GM19372 (cell line): ENCODE results near the gene MFSD2B.
"Not testable (repeated sequence)": the region's sequence is repeated elsewhere in the genome, so short reads cannot be mapped to it uniquely, and the experiment has no call there.

Experiments
- ATAC-seq: cut with Tn5 transposase; IDR thresholded peaks from one replicate; pipeline ENCODE4 v1.9.1; 2021; ENCODE audit warnings: mild to moderate bottlenecking, low read depth, moderate library complexity; ENCODE audit not compliant: unreplicated experiment

The MFSD2B gene, protein sequence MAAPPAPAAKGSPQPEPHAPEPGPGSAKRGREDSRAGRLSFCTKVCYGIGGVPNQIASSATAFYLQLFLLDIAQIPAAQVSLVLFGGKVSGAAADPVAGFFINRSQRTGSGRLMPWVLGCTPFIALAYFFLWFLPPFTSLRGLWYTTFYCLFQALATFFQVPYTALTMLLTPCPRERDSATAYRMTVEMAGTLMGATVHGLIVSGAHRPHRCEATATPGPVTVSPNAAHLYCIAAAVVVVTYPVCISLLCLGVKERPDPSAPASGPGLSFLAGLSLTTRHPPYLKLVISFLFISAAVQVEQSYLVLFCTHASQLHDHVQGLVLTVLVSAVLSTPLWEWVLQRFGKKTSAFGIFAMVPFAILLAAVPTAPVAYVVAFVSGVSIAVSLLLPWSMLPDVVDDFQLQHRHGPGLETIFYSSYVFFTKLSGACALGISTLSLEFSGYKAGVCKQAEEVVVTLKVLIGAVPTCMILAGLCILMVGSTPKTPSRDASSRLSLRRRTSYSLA

DNA sequence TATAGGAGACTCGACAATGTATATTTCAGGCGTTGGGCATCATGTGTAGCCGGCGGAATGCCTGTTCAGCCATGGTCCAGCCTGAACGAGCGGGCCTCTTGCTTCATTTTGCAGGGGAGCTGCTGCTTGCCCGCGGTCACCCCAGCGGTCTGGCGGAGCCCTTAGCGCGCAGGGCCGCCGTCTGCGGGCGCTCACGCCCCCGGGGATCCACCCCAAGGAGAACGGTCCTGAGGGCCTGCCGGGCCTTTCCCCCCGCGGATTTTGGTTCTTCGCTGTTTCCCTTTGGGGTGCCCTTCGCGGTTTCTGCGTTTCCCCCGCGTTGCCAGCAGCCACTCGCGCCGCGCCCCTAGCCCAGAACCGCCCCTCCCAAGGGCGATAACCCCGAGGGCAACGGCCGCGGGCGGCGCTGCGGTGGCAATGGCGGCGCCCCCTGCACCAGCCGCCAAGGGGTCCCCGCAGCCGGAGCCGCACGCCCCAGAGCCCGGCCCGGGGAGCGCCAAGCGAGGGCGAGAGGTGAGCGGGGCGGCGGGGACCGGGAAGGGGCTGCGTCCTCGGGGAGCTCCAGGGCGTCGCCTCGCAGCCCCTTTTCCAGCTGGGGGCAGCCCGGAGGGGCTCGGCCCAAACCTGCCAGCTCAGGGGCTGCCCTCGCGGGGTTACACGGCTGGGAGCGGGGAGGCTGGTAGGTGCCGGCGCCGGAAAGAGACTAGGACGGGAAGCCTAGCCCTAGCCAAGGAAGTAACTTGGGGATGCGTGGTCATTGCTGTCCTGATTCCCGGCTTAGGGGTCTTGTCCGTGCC, at the start of gene MFSD2B:
Gene MFSD2B, plus strand, starts transcription at position 406 of the 797 bp plus-strand sequence. Its CDS starts 12 bp downstream, at position 418.
- no peak for ATAC-seq

DNA sequence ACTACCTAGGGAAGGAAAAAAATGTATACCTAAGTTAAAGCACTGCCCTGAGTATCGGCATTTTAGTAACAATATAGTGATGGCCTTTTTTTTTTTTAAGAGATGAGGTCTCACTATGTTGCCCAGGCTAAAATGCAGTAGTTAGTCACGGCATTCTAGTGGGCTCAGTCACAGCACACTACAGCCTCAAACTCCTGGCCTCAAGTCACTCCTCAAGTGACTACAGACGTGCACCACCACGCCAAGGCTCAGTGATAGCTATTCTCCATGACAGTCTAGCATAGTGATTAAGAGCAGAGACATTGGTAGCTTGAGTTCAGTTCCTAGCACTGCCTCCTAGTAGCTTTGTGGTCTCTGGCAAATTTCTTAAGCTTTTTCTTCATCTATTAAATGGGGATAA, 42.0 kb upstream of the MFSD2B start:
- no peak for ATAC-seq

DNA sequence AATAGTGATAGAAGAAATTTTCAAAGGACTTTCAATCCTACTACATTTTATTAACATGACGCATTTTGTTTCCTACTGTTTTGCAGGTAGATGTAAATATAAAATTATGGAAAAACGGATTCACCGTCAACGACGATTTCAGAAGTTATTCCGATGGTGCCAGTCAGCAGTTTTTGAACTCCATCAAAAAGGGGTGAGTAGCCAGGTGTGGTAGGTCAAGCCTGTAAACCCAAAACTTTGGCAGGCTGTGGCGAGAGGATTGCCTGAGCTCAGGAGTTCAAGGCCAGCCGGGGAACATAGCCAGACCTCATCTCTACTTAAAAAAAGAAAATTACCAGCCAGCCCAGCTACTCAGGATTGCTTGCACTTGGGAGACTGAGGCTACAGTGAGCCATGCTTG, 33.0 kb upstream of the MFSD2B start:
- no peak for ATAC-seq

DNA sequence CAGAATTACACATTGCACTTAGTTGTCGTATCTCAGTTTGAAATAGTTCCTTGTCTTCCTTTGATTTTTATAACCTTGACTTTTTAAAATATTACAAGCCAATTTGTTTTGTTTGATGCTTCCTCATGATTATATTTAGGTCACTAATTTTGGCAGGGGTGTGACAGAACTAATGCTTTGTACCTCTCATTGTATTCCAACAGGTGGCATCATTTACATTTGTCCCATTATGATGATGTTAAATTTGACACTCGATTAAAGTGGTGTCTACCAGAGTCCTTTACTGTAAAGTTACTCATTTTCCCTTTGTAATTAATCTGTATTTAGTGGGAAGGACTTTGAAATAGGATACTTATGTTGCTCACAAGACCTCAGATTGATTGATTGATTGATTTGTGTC, 21.5 kb upstream of the MFSD2B start:
- ATAC-seq: no peak

DNA sequence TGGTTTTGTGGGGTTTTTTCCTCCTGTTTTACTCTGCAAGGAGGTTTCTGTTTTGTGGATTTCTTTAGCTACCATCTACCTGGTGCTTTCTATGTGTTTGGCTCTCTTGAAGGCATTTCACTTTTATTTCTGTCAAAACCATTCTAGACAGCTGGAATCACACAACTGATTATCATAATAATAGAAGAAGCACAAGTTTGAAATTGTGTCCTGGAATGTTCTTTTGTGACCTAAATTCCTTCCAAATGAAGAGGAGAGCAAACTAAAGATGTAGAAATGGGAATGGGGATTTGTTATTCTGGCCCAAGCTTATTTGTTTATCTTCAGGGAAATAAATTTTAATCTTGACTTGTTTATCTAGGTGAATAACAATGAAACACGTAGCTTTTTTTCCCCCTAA, 17.0 kb upstream of the MFSD2B start:
- no peak for ATAC-seq

DNA sequence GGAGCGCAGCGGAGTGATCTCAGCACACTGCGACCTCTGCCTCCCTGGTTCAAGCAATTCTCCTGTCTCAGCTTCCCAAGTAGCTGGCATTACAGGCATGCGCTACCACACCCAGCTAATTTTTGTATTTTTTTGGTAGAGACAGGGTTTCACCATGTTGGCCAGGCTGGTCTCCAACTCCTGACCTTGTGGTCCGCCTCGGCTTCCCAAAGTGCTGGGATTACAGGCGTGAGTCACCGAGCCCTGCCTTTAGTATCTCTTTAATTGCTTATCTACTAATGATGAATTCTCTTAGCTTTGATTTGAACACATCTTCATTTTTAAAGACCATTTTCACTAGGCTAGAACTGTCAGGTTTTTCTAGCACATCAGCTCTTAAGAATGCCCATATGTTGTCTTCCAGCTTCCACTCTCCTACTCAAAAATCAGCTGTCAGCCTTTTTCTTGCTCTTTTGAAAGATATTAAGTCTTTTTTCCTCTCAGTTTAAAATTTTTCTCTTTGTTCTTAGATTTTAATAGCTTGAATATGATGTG, 16.1 kb upstream of the MFSD2B start:
- no peak for ATAC-seq

DNA sequence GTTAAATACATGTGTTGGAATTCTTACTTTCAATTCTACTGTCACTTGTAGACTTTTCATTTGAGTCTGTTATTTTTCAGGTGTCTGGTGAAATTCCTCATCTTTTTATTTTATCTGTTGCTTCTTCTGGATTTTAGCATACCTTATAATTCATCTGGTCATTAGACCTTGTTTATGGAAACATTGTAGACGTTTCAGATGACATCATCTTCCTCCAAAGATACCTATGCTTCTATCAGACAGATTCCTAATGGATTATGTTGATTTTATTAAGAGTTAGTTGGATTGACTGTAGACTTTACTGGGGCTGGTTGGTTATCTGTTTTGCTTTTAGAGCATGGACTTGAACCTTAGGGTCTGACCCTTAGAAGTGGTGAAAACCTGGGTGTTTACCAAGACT, 15.3 kb upstream of the MFSD2B start:
- no peak for ATAC-seq

DNA sequence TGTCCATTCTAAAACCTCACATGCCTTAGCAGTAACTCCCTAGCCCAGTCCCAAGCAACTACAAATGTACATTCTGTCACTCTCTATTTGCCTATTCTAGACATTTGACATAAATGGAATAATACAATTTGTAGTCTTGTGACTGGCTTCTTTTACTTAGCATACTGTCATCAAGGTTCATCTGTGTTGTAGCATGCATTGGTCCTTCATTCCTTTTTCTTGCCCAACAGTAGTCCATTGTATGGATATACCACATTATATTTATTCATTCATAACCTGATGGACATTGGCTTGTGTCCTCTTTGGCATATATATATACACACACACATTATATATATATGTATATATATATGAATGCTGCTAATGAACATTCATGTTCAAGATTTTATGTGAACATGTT, 2.2 kb upstream of the MFSD2B start:
- no peak for ATAC-seq

DNA sequence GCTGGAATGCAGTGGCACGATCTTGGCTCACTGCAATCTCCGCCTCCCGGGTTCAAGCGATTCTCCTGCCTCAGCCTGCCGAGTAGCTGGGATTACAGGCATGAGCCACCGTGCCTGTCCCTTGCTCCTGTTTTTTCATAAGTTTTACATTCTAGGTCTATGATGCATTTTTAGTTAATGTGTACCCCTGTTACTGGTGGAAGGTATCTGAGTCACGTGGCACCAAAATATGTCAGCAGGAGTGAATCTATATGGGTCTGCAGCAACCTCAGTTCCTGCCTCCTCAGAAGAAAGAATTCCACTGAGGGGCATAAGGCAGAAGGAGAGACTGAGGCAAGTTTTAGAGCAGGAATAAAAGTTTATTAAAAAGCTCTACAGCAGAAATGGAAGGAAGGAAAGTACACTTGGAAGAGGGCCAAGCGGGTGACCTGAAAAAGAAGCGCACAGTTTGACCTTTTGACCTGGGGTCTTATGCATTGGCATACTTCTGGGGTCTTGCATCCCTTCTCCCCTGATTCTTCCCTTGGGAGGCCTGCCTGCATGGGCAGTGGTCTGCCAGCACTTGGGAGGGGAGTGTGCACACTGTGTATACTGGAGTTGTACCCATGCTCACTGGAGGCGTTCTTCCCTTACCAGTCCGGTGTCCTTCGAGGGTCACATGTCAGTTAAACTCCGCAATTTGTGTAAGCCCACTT, 1.1 kb upstream of the MFSD2B start:
- ATAC-seq: no peak

DNA sequence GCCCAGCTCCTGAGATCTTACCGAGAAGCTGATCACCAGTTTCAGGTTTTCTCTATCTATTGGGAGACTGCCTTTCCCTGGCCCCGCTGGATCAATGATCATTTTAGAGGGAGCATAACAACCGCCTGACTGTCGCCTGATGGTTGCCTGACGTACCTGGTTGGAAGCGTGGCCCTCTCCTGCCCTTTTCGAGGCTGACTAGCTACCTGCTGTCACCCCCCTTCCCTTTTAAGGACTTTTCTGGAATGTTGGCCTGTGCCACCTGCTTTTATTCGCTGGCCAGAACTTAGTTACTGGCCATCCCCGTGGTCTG, 562 bp upstream of the MFSD2B start:
- no peak for ATAC-seq

DNA sequence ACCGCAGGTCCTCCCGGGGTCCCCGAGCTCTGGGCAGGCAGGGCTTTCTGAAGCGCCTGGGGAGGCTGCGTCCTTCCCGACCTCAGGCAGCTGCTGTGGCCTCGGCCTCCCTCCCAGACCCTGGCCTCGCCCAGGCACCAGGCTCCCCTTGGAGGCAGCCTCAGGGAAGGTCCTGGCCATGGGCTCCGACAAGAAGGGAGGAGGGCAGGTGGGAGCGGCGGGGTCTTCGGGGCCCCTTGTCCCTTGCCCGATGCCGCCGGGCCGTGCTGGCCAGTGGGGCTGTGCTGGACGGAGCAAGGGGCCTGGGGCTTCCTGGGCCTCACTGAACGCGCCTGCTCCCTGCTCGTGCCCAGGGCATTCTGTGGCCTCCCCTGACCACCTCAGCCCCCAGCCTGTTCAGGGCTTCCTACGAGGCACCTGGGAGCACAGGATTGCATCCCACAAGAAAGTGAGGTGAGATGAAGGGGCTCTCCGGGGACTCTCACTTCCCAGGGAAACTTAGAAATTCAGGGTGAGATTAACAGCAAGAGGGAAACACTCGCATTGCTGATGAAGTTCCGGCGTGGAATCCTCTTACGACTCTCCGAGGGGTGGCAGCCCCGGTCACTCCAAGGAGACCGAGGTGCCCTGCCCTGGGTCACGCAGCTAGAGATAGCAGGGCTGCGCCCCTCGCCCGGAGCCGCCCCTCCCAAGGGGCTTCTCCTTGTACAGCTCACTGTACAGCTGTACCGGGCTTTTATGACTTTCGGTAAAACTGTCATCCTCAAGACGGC, 778 bp downstream of the MFSD2B start:
- no peak for ATAC-seq

DNA sequence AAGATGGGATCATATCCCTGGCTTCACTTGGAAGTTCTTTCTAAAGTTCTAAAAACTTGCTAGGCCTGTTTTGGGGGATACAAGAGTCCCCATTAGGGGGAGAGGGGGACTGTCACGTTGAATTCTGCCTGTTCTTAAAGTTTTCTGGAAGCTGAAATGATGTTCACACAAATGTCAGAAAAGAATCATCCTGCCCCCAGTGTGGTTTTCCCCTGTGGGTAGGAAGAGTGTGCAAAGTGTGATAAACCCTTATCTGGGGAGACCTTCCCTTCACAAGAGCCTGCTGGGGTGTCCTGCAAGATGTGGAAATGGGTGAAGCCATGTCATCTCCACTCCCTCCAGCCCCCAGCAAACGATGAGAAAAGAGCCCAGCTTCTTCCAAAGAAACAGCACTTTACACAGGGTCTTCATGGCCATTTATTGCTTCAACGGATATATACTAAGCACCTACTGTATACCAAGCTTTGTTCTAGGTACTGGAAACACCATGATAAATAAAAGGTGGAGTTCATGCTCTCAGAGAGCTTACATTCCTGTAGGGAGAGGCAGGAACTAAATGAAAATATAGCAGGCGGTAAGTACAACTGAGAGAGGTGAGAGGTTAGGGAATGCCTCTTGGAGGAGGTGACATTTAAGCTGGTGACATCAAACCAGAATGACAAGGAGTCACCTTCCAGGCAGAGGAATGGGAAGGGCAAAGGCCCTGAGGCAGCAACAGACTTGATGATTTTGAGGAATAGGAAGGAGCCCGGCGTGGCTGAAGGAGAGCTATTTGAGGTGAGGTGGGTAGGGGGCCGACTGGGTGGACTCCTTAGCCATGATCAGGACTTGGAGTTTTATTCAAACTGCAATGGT, 1.6 kb downstream of the MFSD2B start:
- ATAC-seq: no peak

DNA sequence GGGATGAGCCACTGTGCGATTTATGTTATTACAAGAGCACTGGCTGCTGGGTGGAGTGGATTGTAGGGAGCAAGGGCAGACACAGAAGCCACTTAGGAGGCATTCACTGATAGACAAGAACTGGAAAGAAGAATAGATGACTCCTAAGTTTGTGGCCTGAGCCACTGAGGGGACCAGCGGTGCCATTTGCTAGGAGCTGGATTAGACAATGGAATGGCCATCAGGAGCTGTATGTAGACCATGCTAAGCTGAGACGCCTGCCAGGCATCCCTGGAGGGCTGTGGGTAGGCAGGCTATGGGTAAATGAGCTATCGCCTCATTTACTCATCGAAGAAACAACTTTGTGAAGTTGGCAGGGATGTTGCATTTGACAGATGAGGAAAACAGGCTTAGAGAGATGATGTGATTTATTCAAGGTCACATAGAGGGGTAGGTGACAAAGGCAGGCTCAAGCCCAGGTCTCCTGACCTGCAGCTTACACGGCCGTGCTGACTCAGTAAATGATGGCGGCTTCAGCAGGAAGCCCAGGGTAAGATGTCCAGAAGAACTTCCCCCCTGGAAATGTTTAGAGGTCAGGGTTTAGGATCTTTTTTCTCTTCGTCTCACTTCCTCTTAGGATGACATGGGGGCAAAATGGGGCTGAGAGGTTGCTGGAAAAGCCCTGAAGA, 2.8 kb downstream of the MFSD2B start:
- no peak for ATAC-seq

DNA sequence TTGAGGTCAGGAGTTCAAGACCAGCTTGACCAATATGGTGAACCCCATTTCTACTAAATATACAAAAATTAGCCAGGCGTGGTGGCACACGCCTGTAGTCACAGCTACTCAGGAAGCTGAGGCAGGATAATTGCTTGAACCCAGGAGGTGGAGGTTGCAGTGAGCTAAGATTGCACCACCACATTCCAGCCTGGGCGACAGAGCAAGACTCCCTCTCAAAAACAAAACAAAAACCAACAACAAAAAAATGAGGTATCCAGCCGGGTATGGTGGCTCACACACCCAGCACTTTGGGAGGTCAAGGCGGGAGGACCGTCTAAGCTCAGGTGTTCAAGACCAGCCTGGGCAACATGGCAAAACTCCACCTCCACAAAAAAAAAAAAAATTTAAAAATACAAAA, 5.0 kb downstream of the MFSD2B start:
- ATAC-seq: not testable (repeated sequence)

DNA sequence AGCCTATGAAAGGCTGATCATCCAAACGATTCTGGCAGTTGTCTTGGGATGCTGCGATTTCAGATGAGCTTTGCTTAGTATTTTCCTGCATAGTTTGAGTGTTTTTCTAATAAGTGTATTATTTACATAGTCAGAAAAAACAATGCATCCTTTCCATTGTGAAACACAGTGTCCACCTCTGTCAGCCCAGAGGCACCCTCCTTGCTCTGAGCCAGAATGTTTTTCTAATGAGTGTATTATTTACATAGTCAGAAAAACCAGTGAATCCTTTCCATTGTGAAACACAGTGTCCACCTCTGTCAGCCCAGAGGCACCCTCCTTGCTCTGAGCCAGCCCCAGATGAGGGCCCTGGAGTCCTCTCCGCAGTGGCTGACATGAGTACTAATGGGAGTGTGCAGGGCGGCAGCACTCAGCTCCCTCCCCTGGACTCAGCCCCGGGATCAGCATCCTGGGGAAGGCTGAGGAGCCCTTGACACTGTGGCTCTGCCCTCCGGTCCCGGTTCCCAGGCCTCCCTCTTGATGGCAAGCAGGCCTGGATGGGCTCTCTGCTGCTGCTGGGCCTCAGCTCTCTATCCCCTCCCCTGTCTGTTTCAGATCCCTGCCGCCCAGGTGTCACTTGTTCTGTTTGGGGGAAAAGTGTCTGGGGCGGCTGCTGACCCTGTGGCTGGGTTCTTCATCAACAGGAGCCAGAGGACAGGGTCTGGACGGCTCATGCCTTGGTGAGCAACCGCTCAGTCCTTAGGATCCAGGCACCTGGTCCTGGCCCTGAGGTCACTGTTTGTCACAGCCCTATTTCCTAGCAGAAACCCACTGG, 5.9 kb downstream of the MFSD2B start:
- ATAC-seq: no peak

DNA sequence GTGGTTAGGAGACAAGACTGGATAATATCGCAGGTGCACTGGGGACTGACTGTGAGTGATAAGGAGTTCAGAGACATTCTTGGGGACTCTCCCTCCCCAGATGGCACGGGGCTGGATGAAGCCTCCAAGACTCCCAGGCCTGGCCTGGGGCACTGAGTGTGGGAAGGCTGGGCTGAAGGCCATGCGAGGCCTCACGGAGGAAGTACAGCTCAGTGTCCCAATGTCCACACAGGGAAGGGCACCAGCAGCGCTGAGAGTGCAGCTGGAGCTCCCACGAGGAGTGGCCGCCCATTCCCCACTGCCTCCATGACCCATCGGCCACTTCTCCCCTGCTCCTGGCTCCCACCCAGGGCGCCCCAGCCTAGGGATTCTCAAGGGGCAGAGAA, 6.5 kb downstream of the MFSD2B start:
- no peak for ATAC-seq

DNA sequence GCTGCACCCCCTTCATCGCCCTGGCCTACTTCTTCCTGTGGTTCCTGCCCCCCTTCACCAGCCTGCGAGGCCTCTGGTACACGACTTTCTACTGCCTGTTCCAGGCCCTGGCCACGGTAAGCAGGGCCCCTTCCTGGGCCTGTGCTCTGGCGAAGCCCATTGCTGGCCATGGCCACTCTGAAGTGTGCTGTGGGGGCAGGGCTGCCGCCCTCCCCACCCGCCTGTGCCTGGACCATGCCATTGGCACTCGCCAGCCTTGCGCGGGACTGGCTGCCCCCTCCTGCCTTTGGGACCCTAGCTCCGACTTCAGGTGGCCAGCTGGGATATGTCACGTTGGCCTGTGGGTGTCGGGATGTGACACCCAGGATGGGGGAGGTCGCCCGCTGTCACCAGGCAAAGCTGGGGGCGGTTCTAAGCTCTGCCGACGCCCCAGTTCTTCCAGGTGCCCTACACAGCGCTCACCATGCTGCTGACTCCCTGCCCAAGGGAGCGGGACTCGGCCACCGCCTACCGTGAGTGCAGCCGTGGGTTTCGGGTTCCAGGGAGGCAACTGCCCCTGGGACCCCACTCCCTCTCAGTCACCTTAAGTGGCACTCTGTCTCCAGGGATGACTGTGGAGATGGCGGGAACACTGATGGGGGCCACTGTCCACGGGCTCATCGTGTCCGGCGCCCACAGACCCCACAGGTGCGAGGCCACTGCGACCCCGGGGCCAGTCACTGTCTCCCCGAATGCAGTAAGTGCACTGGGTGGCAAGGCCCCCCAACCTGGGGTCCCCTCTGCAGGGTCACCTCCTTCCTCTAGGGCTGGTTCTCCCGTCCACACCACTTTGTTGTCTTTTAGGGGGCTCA, 7.2 kb downstream of the MFSD2B start:
- ATAC-seq: no peak
